Islet precursor cell (in vitro differentiated cells): ENCODE results near the gene CDK17.
A peak's percentile ranks its signal among the peaks of the same experiment; 100 is the strongest.
"Not testable (repeated sequence)": the region's sequence is repeated elsewhere in the genome, so short reads cannot be mapped to it uniquely, and the experiment has no call there.

ENCODE experiments used
- DNase-seq: peaks from one replicate; pipeline ENCODE4 v3.0.0-alpha.2; 2018

The CDK17 gene

GRCh38 chr12:96399919-96400630, at the start of gene CDK17:
CDK17 (minus strand) TSS chr12:96400439; CDS start chr12:96334836, 65,603 bp downstream.
- peak; percentile 94 for DNase-seq

GRCh38 chr12:96448300-96448699, 48.1 kb upstream of the CDK17 start:
- peak; percentile 70 for DNase-seq

- DNase-seq, result no peak
Observed at GRCh38 chr12:96447256-96447655, 47.0 kb upstream of the CDK17 start.

- DNase-seq, result peak; percentile 77
Observed at GRCh38 chr12:96445691-96446583, 45.7 kb upstream of the CDK17 start.

- DNase-seq, result no peak
Observed at GRCh38 chr12:96444399-96444798, 44.2 kb upstream of the CDK17 start.

GRCh38 chr12:96442906-96443305, 42.7 kb upstream of the CDK17 start:
- DNase-seq, result no peak

GRCh38 chr12:96441816-96442215, 41.6 kb upstream of the CDK17 start:
- no peak for DNase-seq

- no peak for DNase-seq
Observed at GRCh38 chr12:96438330-96438729, 38.1 kb upstream of the CDK17 start.

GRCh38 chr12:96437171-96437445, 36.9 kb upstream of the CDK17 start:
- no peak for DNase-seq

GRCh38 chr12:96436366-96437170, 36.3 kb upstream of the CDK17 start:
- no peak for DNase-seq

GRCh38 chr12:96434107-96434506, 33.9 kb upstream of the CDK17 start:
- no peak for DNase-seq

GRCh38 chr12:96432496-96433321, 32.5 kb upstream of the CDK17 start:
- DNase-seq, result not testable (repeated sequence)

- peak; percentile 94 for DNase-seq
Observed at GRCh38 chr12:96431067-96431466, 30.8 kb upstream of the CDK17 start.

GRCh38 chr12:96427269-96427729, 27.1 kb upstream of the CDK17 start:
- peak; percentile 98 for DNase-seq

- DNase-seq, result no peak
Observed at GRCh38 chr12:96425951-96426350, 25.7 kb upstream of the CDK17 start.

- DNase-seq, result no peak
Observed at GRCh38 chr12:96425321-96425720, 25.1 kb upstream of the CDK17 start.

GRCh38 chr12:96424601-96425000, 24.4 kb upstream of the CDK17 start:
- DNase-seq, result no peak

GRCh38 chr12:96422192-96422591, 22.0 kb upstream of the CDK17 start:
- no peak for DNase-seq

GRCh38 chr12:96421014-96421413, 20.8 kb upstream of the CDK17 start:
- no peak for DNase-seq

- no peak for DNase-seq
Observed at GRCh38 chr12:96420277-96420835, 20.1 kb upstream of the CDK17 start.

GRCh38 chr12:96419576-96420276, 19.5 kb upstream of the CDK17 start:
- DNase-seq, result no peak
